SK-N-SH (cell line): ENCODE measurements around the gene RAD1.

ENCODE experiments used
- ELF1 ChIP-seq: IDR thresholded peaks from 2 replicates; pipeline ENCODE4 v1.4.0; 2012
- EP300 ChIP-seq, 2 experiments: IDR thresholded peaks; 2 replicates each; pipeline versions ENCODE4 v1.4.0 to v1.6.1; 2012; ENCODE audit warnings: borderline replicate concordance in 1 of 2, low read depth in 1 of 2, low read length in 1 of 2
- FOSL2 ChIP-seq: IDR thresholded peaks from 2 replicates; pipeline ENCODE4 v1.4.0; 2012; ENCODE audit warnings: low read depth, mild to moderate bottlenecking, moderate library complexity, borderline replicate concordance
- JUND ChIP-seq: IDR thresholded peaks from 2 replicates; pipeline ENCODE4 v1.4.0; 2012
- NFIC ChIP-seq: IDR thresholded peaks from 2 replicates; pipeline ENCODE4 v1.4.0; 2012; ENCODE audit warnings: borderline replicate concordance
- RAD21 ChIP-seq: IDR thresholded peaks from 2 replicates; pipeline ENCODE4 v1.6.1; 2012; ENCODE audit warnings: mild to moderate bottlenecking, low read length
- RCOR1 ChIP-seq: fragments of 150-350 bp; IDR thresholded peaks from 2 replicates; pipeline ENCODE4 v1.6.1; 2017; ENCODE audit warnings: antibody characterized with exemption, low read length
- RFX5 ChIP-seq: IDR thresholded peaks from 2 replicates; pipeline ENCODE4 v1.6.1; 2012; ENCODE audit warnings: mild to moderate bottlenecking, improper control_type of control experiment, low read length
- TF ChIP-seq, protein P1 (sequence below): fragments of 200-600 bp; sonication (generic); IDR thresholded peaks from 2 replicates; pipeline ENCODE4 v1.6.1; 2017; ENCODE audit warnings: antibody characterized with exemption, mild to moderate bottlenecking, moderate library complexity
- TF ChIP-seq, protein P2 (sequence below): IDR thresholded peaks from 2 replicates; pipeline ENCODE4 v1.6.1; 2012; ENCODE audit warnings: mild to moderate bottlenecking, low read depth, low read length, moderate library complexity

DNA sequence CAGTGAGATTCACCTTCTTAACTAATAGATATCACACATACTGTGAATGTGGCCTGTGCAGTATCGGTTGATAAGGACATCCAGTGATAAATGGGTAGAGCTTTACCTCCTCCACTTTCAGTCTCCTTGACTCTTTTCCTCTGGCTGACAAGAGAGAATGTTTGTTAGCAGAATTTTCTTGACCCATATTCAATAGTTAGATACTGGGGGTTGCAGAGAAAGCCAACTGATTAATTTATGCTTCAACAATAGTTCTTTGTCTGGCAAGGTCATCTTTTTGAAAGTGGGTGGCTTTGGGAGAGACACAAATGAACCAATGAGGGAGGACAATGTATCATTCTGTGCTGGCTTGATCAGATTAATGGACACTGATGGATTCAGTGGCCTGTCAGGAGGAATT, 46.0 kb downstream of the RAD1 start:
- TF ChIP-seq, protein P1, sequence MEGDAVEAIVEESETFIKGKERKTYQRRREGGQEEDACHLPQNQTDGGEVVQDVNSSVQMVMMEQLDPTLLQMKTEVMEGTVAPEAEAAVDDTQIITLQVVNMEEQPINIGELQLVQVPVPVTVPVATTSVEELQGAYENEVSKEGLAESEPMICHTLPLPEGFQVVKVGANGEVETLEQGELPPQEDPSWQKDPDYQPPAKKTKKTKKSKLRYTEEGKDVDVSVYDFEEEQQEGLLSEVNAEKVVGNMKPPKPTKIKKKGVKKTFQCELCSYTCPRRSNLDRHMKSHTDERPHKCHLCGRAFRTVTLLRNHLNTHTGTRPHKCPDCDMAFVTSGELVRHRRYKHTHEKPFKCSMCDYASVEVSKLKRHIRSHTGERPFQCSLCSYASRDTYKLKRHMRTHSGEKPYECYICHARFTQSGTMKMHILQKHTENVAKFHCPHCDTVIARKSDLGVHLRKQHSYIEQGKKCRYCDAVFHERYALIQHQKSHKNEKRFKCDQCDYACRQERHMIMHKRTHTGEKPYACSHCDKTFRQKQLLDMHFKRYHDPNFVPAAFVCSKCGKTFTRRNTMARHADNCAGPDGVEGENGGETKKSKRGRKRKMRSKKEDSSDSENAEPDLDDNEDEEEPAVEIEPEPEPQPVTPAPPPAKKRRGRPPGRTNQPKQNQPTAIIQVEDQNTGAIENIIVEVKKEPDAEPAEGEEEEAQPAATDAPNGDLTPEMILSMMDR = no peak
- TF ChIP-seq JUND (no peak), RFX5 (no peak), EP300 (IDR thresholded peaks at IDR 0.05; ENCODE audit: borderline replicate concordance in 1 of 2, low read depth in 1 of 2, low read length in 1 of 2) (no peak), RCOR1 (no peak), FOSL2 (no peak), RAD21 (no peak), NFIC (no peak), ELF1 (no peak)
- TF ChIP-seq, protein P2, sequence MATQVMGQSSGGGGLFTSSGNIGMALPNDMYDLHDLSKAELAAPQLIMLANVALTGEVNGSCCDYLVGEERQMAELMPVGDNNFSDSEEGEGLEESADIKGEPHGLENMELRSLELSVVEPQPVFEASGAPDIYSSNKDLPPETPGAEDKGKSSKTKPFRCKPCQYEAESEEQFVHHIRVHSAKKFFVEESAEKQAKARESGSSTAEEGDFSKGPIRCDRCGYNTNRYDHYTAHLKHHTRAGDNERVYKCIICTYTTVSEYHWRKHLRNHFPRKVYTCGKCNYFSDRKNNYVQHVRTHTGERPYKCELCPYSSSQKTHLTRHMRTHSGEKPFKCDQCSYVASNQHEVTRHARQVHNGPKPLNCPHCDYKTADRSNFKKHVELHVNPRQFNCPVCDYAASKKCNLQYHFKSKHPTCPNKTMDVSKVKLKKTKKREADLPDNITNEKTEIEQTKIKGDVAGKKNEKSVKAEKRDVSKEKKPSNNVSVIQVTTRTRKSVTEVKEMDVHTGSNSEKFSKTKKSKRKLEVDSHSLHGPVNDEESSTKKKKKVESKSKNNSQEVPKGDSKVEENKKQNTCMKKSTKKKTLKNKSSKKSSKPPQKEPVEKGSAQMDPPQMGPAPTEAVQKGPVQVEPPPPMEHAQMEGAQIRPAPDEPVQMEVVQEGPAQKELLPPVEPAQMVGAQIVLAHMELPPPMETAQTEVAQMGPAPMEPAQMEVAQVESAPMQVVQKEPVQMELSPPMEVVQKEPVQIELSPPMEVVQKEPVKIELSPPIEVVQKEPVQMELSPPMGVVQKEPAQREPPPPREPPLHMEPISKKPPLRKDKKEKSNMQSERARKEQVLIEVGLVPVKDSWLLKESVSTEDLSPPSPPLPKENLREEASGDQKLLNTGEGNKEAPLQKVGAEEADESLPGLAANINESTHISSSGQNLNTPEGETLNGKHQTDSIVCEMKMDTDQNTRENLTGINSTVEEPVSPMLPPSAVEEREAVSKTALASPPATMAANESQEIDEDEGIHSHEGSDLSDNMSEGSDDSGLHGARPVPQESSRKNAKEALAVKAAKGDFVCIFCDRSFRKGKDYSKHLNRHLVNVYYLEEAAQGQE = no peak
